Heart right ventricle (tissue), 16 donors: ENCODE results near the gene CZIB. TPM values are rescaled to one million over a fixed set of nuclear protein-coding genes. Genes with fewer than 3 reads are reported as not detected.

Experiments used
- ATAC-seq, 8 donors: fragments of 200-7000 bp; cut with Tn5 transposase; one replicate each; pipeline ENCODE4 v1.9.1; 2020; ENCODE audit warnings: mild to moderate bottlenecking in 8 of 8, moderate library complexity in 8 of 8, moderate number of reproducible peaks in 1 of 8
- DNase-seq, 2 donors: peaks; one replicate each; pipeline ENCODE4 v3.0.0-alpha.2; 2020
- H3K27ac ChIP-seq, 10 donors: fragments of 200-600 bp; sonication (generic) in 2 of 10; one replicate each; pipeline versions ENCODE4 v1.5.0 to v1.8.0; 2020 to 2022; ENCODE audit warnings: mild to moderate bottlenecking in 3 of 10
- H3K27me3 ChIP-seq, 7 donors: fragments of 200-600 bp; one replicate each; pipeline ENCODE4 v1.8.0; 2021 to 2022; ENCODE audit warnings: mild to moderate bottlenecking in 2 of 7
- H3K36me3 ChIP-seq, 9 donors: fragments of 200-600 bp; sonication (generic) in 1 of 9; one replicate each; pipeline versions ENCODE4 v1.5.0 to v1.8.0; 2020 to 2022; ENCODE audit warnings: mild to moderate bottlenecking in 2 of 9
- H3K4me1 ChIP-seq, 9 donors: fragments of 200-600 bp; sonication (generic) in 1 of 9; one replicate each; pipeline versions ENCODE4 v1.5.0 to v1.8.0; 2020 to 2022; ENCODE audit warnings: mild to moderate bottlenecking in 4 of 9
- H3K4me3 ChIP-seq, 10 donors: fragments of 200-600 bp; sonication (generic) in 2 of 10; one replicate each; pipeline versions ENCODE4 v1.5.0 to v1.8.0; 2020 to 2022; ENCODE audit warnings: mild to moderate bottlenecking in 7 of 10, moderate library complexity in 2 of 10
- H3K9me3 ChIP-seq, 11 donors: fragments of 200-600 bp in 10 of 11; sonication (generic) in 2 of 11; one replicate each; pipeline versions ENCODE4 v1.5.0 to v1.8.0; 2013 to 2022; ENCODE audit warnings: mild to moderate bottlenecking in 2 of 11, control low read depth in 1 of 11, moderate library complexity in 1 of 11
- CTCF ChIP-seq, 9 donors: fragments of 200-600 bp; sonication (generic) in 2 of 9; IDR thresholded peaks; one replicate each; pipeline versions ENCODE4 v1.5.0 to v1.8.0; 2021 to 2022; ENCODE audit warnings: antibody characterized with exemption in 9 of 9, mild to moderate bottlenecking in 5 of 9, moderate library complexity in 1 of 9
- WGBS, 2 donors: extraction: QIAGEN DNeasy Blood & Tissue Kit; methylation state at CpG; one replicate each; pipeline ENCODE4 v1.1.7; 2013; ENCODE audit warnings: inconsistent platforms in 1 of 2; 5-methylcytosine and 5-hydroxymethylcytosine counted together
- intact Hi-C, 10 donors: fragments of 100-400 bp; cut with DNase I; formaldehyde crosslinking; loops; one replicate each; pipeline versions ENCODE4 v1.11.1 to v1.14.2; 2022
- polyA plus RNA-seq, 2 donors: library from polyadenylated mRNA; stranded (reverse); fragments of 200-250 nt; gene quantifications; one replicate each; pipeline ENCODE4 v1.2.3, GENCODE V29; 2013
- total RNA-seq, 10 donors: library from RNA; stranded (reverse); fragmentation: NEBNext Ultra II Directional in 3 of 10; extraction: Animal tissue kit (Norgen Biotek cat#: 25700) in 3 of 10; gene quantifications; one replicate each; pipeline versions ENCODE4 v1.2.1 to v1.2.4, GENCODE V29; 2021 to 2023
- donor health status: Arrhythmogenic right ventricular cardiomyopathy.
- donor health status: ischemic (EF 13 %, LVEDD 7.1; RV severe dilation, severe dysfunction).
- donor health status: healthy with polysubstance abuse.
- donor health status: DM: no; HTN: yes; CAD: no.
- donor health status: DM: no; HTN: no; CAD: no.
- donor health status: ischemic (EF 25% LVEDD 6.9; RV normal size, moderate dysfunction).
- donor health status: ischemic (EF 25% LVEDD 5.7; RV mildly dilated, moderate dysfunction).
- donor health status: healthy.
- donor health status: DM: yes; HTN: yes; CAD: no.
- donor health status: Ischemic cardiomyopathy.
- donor health status: ischemic (EF 35%, LVEDD 5.7; RV mildly dilated, moderate dysfunction).
- donor health status: nonischemic (EF 11% LVEDD 7.7; RV severe dilation, severe dysfunction).
- donor health status: DM: yes; HTN: yes; CAD: no.
- donor health status: PGD.
- donor health status: ischemic (EF 29% LVEDD 5.4; RV normal size, mild dysfunction).
- donor health status: nonischemic (EF 23%, LVEDD 6.1; RV moderate dilation, normal function).

The CZIB gene
- total and polyA plus RNA-seq, 12 donors = 41.8 to 97.3 (median 50.2) TPM

DNA sequence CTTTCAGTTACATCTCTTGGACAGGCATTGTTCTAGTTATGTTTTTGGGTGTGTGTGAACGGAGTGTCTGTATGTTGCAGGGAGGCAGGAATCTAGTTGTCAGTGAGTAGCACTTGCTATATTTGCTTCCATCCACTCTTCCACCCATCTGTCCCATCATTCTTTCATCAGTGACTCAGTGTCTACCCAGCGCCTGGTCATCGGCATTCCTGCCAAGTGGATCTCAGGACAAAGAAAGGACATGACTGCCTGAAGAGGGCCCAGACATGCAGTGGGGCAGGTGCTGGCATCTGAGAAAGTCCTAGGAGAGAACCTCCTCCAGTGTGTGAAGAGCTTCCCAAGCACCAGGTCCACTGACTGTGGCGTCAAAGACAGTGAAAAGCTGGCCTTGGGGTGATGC, 45.1 kb upstream of the CZIB start:
- H3K36me3 ChIP-seq = peaks cover 0 to 47% (median 0%) of the 10 kb centered on the region in 9 donors
- H3K4me1 ChIP-seq = no peaks in the 10 kb centered on the region
- H3K27ac ChIP-seq = no peak overlapping the region
- TF ChIP-seq CTCF (IDR thresholded peaks at IDR 0.05) = no peak
- 89 to 92% methylated on average over 4 of the region's 4 CpGs for WGBS, 2 donors
- H3K4me3 ChIP-seq = no peak overlapping the region
- no peak for DNase-seq
- no peaks in the 10 kb centered on the region for H3K27me3 ChIP-seq
- intact Hi-C loops = no loop called here
- ATAC-seq = no peak
- no peaks in the 10 kb centered on the region for H3K9me3 ChIP-seq

DNA sequence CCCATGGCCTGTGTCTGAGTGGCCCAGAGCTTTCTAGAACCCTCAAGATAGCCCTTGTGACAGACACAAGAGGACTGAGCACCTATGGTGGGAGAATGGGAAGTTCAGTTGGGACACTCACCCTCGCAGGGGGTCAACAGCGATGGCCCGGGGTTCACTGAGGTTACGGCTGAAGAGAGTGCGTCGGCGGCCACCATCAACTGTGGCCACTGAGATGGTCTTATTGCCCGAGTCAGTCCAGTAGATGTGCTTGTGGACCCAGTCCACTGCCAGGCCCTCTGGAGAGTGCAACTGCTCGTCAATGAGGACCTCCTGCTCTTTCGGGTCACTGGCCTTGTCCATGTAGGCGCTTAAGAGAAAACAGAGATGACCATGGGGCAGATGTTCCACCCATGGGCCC, 43.6 kb upstream of the CZIB start:
- 95% methylated on average over 11 of the region's 11 CpGs for WGBS, 2 donors
- no peaks in the 10 kb centered on the region for H3K9me3 ChIP-seq

GRCh38 chr1:53262000-53262399, 41.6 kb upstream of the CZIB start:
- no peak for DNase-seq
- no peak overlapping the region for H3K27ac ChIP-seq
- no peak for TF ChIP-seq CTCF (IDR thresholded peaks at IDR 0.05)
- H3K27me3 ChIP-seq = no peaks in the 10 kb centered on the region
- no peak overlapping the region for H3K4me3 ChIP-seq
- WGBS, 2 donors = 79 to 90% methylated on average over 3 of the region's 3 CpGs
- no peak for ATAC-seq
- intact Hi-C loops = no loop called here
- no peaks in the 10 kb centered on the region for H3K9me3 ChIP-seq
- peaks cover 0 to 7% (median 0%) of the 10 kb centered on the region in 9 donors for H3K4me1 ChIP-seq
- peaks cover 0 to 56% (median 0%) of the 10 kb centered on the region in 9 donors for H3K36me3 ChIP-seq

More for the DNA sequence above, 43.6 kb upstream of the CZIB start:
- intact Hi-C loops = no loop called here
- H3K4me1 ChIP-seq = no peaks in the 10 kb centered on the region
- no peak overlapping the region for H3K27ac ChIP-seq
- H3K27me3 ChIP-seq = no peaks in the 10 kb centered on the region
- ATAC-seq (no peak), DNase-seq (no peak)
- H3K4me3 ChIP-seq = no peak overlapping the region
- TF ChIP-seq CTCF (IDR thresholded peaks at IDR 0.05) = no peak
- H3K36me3 ChIP-seq = peaks cover 0 to 54% (median 0%) of the 10 kb centered on the region in 9 donors

GRCh38 chr1:53260631-53261247, 40.3 kb upstream of the CZIB start:
- H3K27me3 ChIP-seq = no peaks in the 10 kb centered on the region
- ATAC-seq (no peak), DNase-seq (no peak)
- no peak for TF ChIP-seq CTCF (IDR thresholded peaks at IDR 0.05)
- intact Hi-C loops = no loop called here
- H3K4me1 ChIP-seq = peaks cover 0 to 11% (median 0%) of the 10 kb centered on the region in 9 donors
- no peak overlapping the region for H3K4me3 ChIP-seq
- WGBS, 2 donors = 77 to 83% methylated on average over 4 of the region's 4 CpGs
- no peak overlapping the region for H3K27ac ChIP-seq
- H3K36me3 ChIP-seq = peaks cover 0 to 56% (median 0%) of the 10 kb centered on the region in 9 donors
- no peaks in the 10 kb centered on the region for H3K9me3 ChIP-seq
